Right cardiac atrium (tissue), 5 donors: ENCODE data around the gene ASXL1. TPM values are rescaled to one million over a fixed set of nuclear protein-coding genes. Genes with fewer than 3 reads are reported as not detected.

Experiments used
- ATAC-seq, 2 donors: fragments of 200-7000 bp; cut with Tn5 transposase; one replicate each; pipeline versions ENCODE4 v1.8.0 to v1.9.1; 2020; ENCODE audit warnings: moderate library complexity in 2 of 2, mild to moderate bottlenecking in 1 of 2
- DNase-seq, 3 donors: peaks; one replicate each; pipeline ENCODE4 v3.0.0-alpha.2; 2020
- H3K27ac ChIP-seq: one replicate; pipeline ENCODE4 v1.5.1; 2013; ENCODE audit warnings: mild to moderate bottlenecking, low read length, control low read depth, moderate library complexity
- H3K27me3 ChIP-seq: one replicate; pipeline ENCODE4 v1.6.1; 2013; ENCODE audit not compliant: control insufficient read depth, insufficient read depth
- H3K4me1 ChIP-seq: one replicate; pipeline ENCODE4 v1.6.1; 2013; ENCODE audit warnings: low read length; ENCODE audit not compliant: control insufficient read depth, insufficient read depth
- H3K4me3 ChIP-seq: one replicate; pipeline ENCODE4 v1.5.1; 2013; ENCODE audit warnings: low read length, control low read depth
- H3K9me3 ChIP-seq: one replicate; pipeline ENCODE4 v1.6.1; 2013; ENCODE audit warnings: low read length; ENCODE audit not compliant: control insufficient read depth
- WGBS: extraction: QIAGEN DNeasy Blood & Tissue Kit; methylation state at CpG from one replicate; pipeline ENCODE4 v1.1.7; 2013; 5-methylcytosine and 5-hydroxymethylcytosine counted together
- intact Hi-C, 4 donors: fragments of 100-400 bp; cut with DNase I; formaldehyde crosslinking; loops; one replicate each; pipeline versions ENCODE4 v1.11.0 to v1.14.0; 2022 to 2023
- polyA plus RNA-seq: library from polyadenylated mRNA; stranded (reverse); fragments of 200-250 nt; gene quantifications from one replicate; pipeline ENCODE4 v1.2.3, GENCODE V29; 2013
- total RNA-seq, 4 donors: library from RNA; stranded (reverse); fragmentation: NEBNext Ultra II Directional; extraction: Animal tissue kit (Norgen Biotek cat#: 25700); gene quantifications; one replicate each; pipeline ENCODE4 v1.2.1, GENCODE V29; 2021
- donor health status: healthy with polysubstance abuse.
- donor health status: DM: no; HTN: yes; CAD: no.
- donor health status: DM: no; HTN: no; CAD: no.
- donor health status: DM: no; HTN: yes; CAD: no; lungs with severe emphysema.
- donor health status: DM: yes; HTN: yes; CAD: no.

ASXL1 gene
- total and polyA plus RNA-seq, 5 donors = 19.1 to 51.3 (median 37.0) TPM

DNA sequence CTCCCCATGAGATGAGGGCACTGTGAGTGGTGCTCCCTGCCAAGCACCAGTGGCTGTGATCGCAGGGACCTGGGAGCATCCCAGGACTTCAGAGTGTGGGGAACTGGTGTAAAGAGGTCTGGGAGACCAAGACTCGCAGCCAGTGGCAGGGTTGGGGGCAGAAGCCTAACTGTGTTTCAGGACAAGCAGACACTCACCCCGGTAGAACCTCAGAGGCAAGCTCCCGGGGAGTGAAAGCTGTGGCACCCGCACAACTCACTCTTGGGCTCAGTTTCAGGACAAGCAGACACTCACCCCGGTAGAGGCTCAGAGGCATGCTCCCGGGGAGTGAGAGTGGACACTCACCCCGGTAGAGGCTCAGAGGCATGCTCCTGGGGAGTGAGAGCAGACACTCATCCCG lies 112.8 kb downstream of the ASXL1 start:
- DNase-seq (peak in 1 of 3 donors; percentile 28), ATAC-seq (no peak)
- Histone ChIP-seq H3K4me3 (no peak overlapping the region), H3K27me3 (no peaks in the 10 kb centered on the region), H3K27ac (peak overlapping the region; percentile 28), H3K4me1 (peaks cover 14% of the 10 kb centered on the region), H3K9me3 (no peaks in the 10 kb centered on the region)
- intact Hi-C loops = no loop called here
- 57% methylated on average over 9 of the region's 9 CpGs for WGBS

DNA sequence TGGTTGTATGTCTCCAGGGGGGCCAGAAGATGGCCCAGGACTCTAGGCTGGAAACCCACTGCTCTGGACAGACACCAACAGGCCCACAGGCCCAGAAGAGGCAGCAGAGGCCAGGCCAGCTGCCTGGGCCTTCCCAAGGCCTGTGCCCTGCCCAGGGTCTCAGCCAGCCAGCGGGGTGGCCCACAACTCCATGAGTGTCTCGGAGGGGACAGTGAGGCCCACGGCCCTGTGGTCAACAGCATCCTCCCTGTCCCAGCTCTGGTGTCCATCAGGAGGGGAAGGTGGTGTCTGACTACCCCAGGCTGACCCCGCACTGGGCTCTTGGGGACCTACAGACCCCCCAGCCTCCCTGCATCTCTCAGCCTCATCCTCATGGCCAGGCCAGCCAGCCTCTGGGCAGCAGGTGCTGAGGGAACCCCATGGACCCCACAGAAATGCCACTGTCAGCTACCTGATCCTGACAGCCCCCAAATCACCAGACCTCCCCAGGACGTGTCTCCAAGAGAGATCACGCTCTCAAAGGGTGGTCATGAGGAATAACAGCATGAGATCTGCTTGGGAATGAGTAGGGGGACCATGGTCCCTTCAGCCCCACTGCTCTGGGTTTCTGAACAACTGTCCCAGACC lies 114.6 kb downstream of the ASXL1 start:
- DNase-seq = peak in 1 of 3 donors; percentile 38
- ATAC-seq = no peak
- Histone ChIP-seq H3K27me3 (no peaks in the 10 kb centered on the region), H3K9me3 (no peaks in the 10 kb centered on the region), H3K4me3 (no peak overlapping the region), H3K4me1 (peaks cover 14% of the 10 kb centered on the region), H3K27ac (peak overlapping the region; percentile 2)
- 93% methylated on average over 6 of the region's 6 CpGs for WGBS
- intact Hi-C loops = no loop called here

DNA sequence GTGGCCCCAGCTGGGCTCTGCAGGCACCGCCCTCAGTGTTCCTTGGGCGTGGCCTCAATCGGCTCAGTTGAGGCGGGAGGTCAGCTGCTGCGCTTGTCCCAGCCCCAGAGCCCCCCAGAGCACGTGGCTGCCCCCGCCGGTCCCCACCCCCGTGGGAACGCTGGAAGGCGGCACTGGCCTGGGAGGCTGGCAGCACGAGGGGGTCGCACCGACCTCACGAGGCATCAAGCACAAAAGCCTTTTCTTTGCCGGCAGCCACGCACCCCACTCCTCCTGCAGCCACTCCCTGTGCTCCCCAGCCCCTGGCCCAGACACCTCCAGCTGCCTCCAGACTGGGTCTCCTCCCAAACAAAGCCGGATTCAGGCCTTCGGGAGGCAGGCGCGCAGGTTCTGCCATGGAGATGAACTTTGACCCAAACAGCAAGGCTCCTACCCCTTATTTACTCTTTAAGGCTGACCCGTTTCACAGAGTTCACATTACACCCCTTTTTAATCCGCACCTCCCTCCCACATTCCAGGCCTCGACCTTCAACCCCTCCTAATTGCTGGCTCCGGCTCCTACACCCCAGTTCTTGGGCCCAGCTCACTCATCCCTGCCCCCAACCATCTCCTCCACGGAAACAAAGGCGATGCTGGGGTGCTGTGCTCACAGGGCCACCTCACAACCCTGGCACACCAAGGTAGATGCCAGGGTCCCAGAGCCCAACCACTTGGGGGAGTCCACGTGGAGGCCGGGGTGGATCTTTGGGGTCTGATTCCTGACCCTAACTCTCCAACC lies 115.3 kb downstream of the ASXL1 start:
- DNase-seq = peak in 1 of 3 donors; percentile 55
- Histone ChIP-seq H3K9me3 (no peaks in the 10 kb centered on the region), H3K27ac (peak overlapping the region; percentile 2), H3K4me3 (no peak overlapping the region), H3K27me3 (no peaks in the 10 kb centered on the region), H3K4me1 (peaks cover 14% of the 10 kb centered on the region)
- intact Hi-C loops = no loop called here
- 51% methylated on average over 29 of the region's 29 CpGs for WGBS
- no peak for ATAC-seq

DNA sequence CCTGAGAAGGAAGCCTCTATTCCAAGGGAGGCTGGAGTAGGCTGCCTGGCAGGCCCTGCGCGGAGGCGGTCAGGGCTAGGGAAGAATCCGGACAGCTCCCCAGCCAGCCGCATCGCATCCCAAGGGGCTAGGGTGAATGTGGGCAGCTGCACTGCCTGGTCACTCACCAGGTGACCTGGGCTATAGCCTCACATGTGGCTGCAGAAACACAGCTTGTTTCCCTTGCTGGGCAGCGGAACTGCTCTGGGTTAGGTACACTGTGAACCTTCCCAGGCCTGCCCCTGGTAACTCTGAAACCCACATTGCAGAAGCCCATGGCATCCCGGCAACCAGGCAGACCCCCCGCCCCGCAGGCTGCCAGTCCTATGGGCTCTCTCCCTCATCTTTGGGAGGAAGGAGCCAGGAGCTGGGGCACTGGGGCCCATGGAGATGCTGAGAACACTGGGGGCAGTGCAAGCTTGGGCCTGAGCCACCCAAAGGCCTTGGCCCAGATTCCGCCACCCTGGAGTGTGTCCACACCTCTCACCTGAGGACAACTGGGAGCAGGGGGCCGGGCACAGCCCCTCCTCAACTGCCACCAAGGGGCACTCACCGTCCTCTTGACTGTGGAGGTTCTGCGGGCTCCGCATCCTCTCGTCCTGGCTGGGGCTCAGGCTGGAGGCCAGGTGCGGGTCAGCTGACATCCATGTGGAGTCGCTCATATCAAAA lies 116.0 kb downstream of the ASXL1 start:
- 58% methylated on average over 18 of the region's 18 CpGs for WGBS
- intact Hi-C loops = no loop called here
- peaks cover 14% of the 10 kb centered on the region for H3K4me1 ChIP-seq
- DNase-seq = peak in 1 of 3 donors; percentile 64
- H3K27me3 ChIP-seq = no peaks in the 10 kb centered on the region
- H3K4me3 ChIP-seq = peak overlapping the region; percentile 2
- peak overlapping the region; percentile 86 for H3K27ac ChIP-seq
- H3K9me3 ChIP-seq = no peaks in the 10 kb centered on the region
- ATAC-seq = no peak

DNA sequence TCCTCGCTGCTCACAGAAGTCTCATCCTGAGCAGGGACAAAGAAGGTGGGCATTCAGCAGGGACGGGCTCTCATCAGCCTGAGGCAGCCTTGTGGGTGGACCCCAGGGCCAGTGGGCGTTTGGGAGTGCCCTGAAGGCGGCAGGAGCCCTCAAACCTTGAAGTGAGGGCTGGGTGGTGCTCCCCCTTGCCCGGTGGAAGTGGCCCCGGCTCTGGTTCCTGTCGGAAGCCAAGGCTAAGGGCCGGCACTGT lies 116.5 kb downstream of the ASXL1 start:
- Histone ChIP-seq H3K27ac (peak overlapping the region; percentile 86), H3K4me3 (peak overlapping the region; percentile 2), H3K4me1 (peaks cover 14% of the 10 kb centered on the region), H3K27me3 (no peaks in the 10 kb centered on the region), H3K9me3 (no peaks in the 10 kb centered on the region)
- no peak for DNase-seq
- intact Hi-C loops = no loop called here
- no peak for ATAC-seq
- 11% methylated on average over 8 of the region's 8 CpGs for WGBS

DNA sequence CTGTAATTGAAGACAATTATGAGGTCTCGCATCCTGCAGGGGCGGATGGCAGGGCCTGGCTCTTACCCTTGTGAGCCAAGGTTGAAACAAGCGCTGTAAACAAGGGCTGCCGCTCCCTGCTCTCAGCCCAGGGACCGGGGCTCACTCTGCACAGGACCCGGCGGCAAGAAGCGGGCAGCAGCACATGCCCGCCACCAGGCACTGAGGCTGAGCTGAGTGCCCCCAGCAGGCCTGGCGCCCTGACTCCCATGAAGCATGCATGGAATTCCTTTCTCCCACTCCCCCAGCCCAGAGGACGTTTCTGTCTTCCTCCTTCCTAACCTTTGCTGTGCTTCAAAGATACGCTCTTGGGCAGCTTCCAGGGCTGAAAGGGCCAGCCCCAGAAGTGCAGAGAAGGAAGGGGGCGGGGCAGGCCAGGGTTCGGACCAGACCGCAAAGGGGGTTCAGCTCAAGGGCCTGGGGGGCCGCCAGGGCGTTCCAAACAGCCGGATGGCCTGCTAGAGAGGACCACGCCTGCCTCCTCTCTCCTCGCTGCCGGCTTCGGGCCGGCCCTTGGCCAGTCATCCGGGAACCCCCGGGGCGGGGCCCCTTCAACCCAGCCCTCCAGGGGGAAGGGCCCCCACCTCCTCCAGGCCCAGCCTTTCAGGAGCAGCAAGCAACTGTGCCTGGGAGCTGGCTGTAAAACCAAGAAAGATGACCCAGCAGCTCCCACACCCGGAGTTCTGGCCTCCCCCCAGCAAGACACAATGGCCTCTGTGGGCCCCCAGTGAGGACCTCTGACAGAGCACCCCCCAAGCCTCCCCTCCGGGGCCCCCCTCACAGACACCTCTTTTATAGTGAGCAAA lies 117.1 kb downstream of the ASXL1 start:
- Histone ChIP-seq H3K27ac (peak overlapping the region; percentile 86), H3K4me3 (peak overlapping the region; percentile 2), H3K9me3 (no peaks in the 10 kb centered on the region), H3K4me1 (peaks cover 14% of the 10 kb centered on the region), H3K27me3 (no peaks in the 10 kb centered on the region)
- peak; percentile 95 for ATAC-seq
- 3% methylated on average over 28 of the region's 28 CpGs for WGBS
- DNase-seq = peak; percentile 95 to 98 (median 98)
- intact Hi-C loops = no loop called here

DNA sequence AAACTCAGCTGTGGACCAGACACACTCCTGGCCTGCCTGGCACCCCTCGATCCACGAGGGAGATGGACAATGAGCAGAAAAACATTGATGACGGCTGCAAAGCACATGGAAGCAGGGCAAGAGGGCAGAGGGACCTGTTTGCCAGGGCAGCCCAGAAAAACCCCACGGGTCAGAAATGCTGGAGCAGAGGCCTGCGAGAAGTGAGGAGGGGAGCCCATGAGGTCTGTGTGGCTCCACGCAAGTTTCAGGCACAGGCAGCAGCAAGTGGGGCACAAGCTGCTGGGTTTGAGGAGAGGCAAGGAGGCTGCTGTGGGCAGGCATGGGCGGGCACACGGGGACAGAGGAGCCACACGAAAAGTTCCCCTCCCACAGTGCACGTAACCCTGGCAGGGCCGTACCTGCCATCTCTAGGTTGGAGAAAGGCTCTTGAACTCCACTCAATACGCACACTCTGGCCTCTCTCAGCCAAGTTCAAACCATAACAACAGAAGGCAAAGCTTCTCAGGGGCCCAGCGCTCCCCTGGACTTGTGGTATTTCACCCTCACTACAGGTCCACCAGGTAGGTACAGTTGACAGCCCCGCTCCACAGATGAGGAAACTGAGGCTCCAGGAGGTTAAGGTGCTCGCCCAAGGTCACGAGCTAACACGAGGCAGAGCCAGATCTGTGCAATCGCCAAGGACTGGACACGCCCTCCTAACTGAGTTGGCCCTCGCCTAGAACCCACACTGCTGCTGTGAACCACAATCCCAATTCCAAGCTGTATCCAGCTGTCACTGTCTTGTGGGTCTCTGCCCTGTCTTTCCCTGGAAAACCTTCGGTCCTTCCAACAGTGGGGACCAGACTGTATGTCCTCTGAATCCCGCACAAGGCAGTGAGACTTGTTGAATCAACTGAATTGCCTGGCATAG lies 118.8 kb downstream of the ASXL1 start:
- no peaks in the 10 kb centered on the region for H3K9me3 ChIP-seq
- peaks cover 17% of the 10 kb centered on the region for H3K4me1 ChIP-seq
- H3K4me3 ChIP-seq = no peak overlapping the region
- WGBS = 74% methylated on average over 22 of the region's 22 CpGs
- intact Hi-C loops = no loop called here
- peak in 1 of 3 donors; percentile 34 for DNase-seq
- no peak overlapping the region for H3K27ac ChIP-seq
- no peak for ATAC-seq
- H3K27me3 ChIP-seq = no peaks in the 10 kb centered on the region

DNA sequence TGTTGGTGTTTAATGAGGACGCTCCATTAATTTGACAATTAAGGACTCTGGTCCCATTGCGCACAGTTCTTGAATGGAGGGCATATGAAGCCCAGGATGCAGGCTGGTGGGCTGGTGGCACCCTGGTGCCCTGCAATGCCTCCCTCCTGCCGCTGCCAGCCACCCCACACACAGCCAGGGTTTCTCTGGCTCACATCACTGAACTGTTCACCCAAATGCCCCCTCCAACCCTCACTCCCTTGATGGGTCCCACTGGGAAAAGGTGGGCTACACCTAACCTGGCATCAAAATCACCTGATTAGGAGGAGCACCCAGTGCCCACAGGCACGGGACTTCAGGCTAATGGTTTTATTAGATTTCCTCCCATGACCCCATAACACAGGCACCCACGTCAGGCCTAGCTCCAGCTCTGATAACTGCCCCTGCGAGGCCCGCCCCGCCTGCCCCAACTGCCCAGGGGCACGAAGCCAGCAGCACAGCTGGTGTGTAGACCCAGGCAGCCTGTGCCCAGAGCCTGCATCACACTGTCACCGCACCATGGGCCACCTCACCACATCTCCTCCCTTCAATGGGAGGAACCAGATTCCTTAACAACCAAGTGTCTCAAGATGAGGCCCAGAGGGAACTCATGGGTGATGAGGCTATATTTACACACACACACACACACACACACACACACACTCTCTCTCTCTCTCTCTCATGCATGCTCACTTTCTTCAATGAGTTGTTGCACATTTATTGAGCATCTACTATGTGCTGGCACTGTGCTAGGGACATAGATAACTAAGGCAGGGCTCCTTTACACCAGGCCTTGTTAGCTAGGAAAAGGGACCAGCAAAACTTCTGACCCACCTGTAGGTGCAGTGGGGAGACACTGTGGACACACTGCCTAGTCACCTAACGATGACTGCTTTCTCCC lies 119.7 kb downstream of the ASXL1 start:
- Histone ChIP-seq H3K27ac (no peak overlapping the region), H3K9me3 (no peaks in the 10 kb centered on the region), H3K4me1 (peaks cover 17% of the 10 kb centered on the region), H3K4me3 (no peak overlapping the region), H3K27me3 (no peaks in the 10 kb centered on the region)
- ATAC-seq = no peak
- WGBS = 79% methylated on average over 11 of the region's 11 CpGs
- intact Hi-C loops = no loop called here
- peak in 1 of 3 donors; percentile 46 for DNase-seq

DNA sequence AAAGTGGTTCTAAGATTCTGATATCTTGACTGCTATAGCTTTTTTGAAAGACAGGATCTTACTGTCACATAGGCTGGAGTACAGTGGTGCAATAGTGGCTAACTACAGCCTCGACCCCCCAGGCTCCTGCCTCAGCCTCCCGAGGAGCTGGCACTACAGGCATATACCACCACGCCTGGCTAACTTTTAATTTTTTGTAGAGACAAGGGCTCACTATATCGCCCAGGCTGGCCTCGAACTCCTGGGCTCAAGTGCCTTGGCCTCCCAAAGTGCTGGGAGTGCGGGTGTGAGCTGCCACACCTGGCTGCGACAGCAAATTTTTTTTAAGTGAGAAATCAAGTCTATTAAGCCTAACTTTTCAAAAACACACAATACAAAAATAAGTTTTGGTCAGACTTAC lies 120.4 kb downstream of the ASXL1 start:
- DNase-seq (peak in 1 of 3 donors; percentile 33), ATAC-seq (no peak)
- H3K27me3 ChIP-seq = no peaks in the 10 kb centered on the region
- H3K27ac ChIP-seq = no peak overlapping the region
- no peak overlapping the region for H3K4me3 ChIP-seq
- intact Hi-C loops = no loop called here
- WGBS = 88% methylated on average over 7 of the region's 7 CpGs
- H3K9me3 ChIP-seq = no peaks in the 10 kb centered on the region
- peaks cover 15% of the 10 kb centered on the region for H3K4me1 ChIP-seq
